H1 (cell line): ENCODE results near the gene NOC2L. TPM values are rescaled to one million over a fixed set of nuclear protein-coding genes. Genes with fewer than 3 reads are reported as not detected.

Experiments used
- CHD1 ChIP-seq: IDR thresholded peaks from 2 replicates; pipeline ENCODE4 v1.6.1; 2012; ENCODE audit warnings: low read depth, low read length, improper control_type of control experiment
- CTCF ChIP-seq, 3 experiments: IDR thresholded peaks; 1 replicate in 2 of 3; 2 replicates in 1 of 3; pipeline versions ENCODE4 v1.5.1 to v1.6.1; 2011; ENCODE audit warnings: low read length in 3 of 3, mild to moderate bottlenecking in 3 of 3, inconsistent platforms in 2 of 3, low read depth in 1 of 3, moderate library complexity in 1 of 3; ENCODE audit not compliant: insufficient read depth in 1 of 3; ENCODE audit errors: control extremely low read depth in 1 of 3
- E2F6 ChIP-seq: IDR thresholded peaks from 2 replicates; pipeline ENCODE4 v1.6.1; 2012; ENCODE audit warnings: inconsistent platforms
- EGR1 ChIP-seq: IDR thresholded peaks from 2 replicates; pipeline ENCODE4 v1.6.1; 2011; ENCODE audit warnings: low read depth, low read length, borderline replicate concordance
- EP300 ChIP-seq, 2 experiments: IDR thresholded peaks; 1 replicate in 1 of 2; 2 replicates in 1 of 2; pipeline ENCODE4 v1.6.1; 2011 to 2012; ENCODE audit warnings: low read depth in 2 of 2, low read length in 2 of 2, mild to moderate bottlenecking in 2 of 2, borderline replicate concordance in 1 of 2, inconsistent platforms in 1 of 2, moderate library complexity in 1 of 2
- FOSL1 ChIP-seq: IDR thresholded peaks from 2 replicates; pipeline ENCODE4 v1.6.1; 2011; ENCODE audit warnings: mild to moderate bottlenecking, low read depth, low read length, moderate library complexity; ENCODE audit not compliant: insufficient read depth
- GABPA ChIP-seq: IDR thresholded peaks from 2 replicates; pipeline ENCODE4 v1.6.1; 2011; ENCODE audit warnings: mild to moderate bottlenecking, low read length, moderate library complexity, borderline replicate concordance; ENCODE audit not compliant: insufficient read depth
- GTF2F1 ChIP-seq: IDR thresholded peaks from 2 replicates; pipeline ENCODE4 v1.6.1; 2012; ENCODE audit warnings: low read depth, low read length, improper control_type of control experiment, borderline replicate concordance
- HDAC2 ChIP-seq, 2 experiments: fragments of 300-600 bp in 1 of 2; sonication (generic) in 1 of 2; IDR thresholded peaks; 2 replicates each; pipeline ENCODE4 v1.6.1; 2011 to 2012; ENCODE audit warnings: low read depth in 2 of 2, low read length in 2 of 2, mild to moderate bottlenecking in 2 of 2, moderate library complexity in 2 of 2, borderline replicate concordance in 1 of 2, inconsistent platforms in 1 of 2
- KDM1A ChIP-seq: fragments of 200-600, 300-600 bp; sonication (generic); IDR thresholded peaks from 2 replicates; pipeline ENCODE4 v1.7.1; 2016; ENCODE audit warnings: mild to moderate bottlenecking, low read length, borderline replicate concordance
- POLR2A ChIP-seq, 2 experiments: IDR thresholded peaks; 1 replicate in 1 of 2; 2 replicates in 1 of 2; pipeline ENCODE4 v1.6.1; 2011; ENCODE audit warnings: low read depth in 2 of 2, low read length in 2 of 2, mild to moderate bottlenecking in 2 of 2; ENCODE audit errors: control extremely low read depth in 1 of 2
- RAD21 ChIP-seq, 2 experiments: IDR thresholded peaks in 1 of 2; conservative IDR thresholded peaks in 1 of 2; 2 replicates each; pipeline ENCODE4 v1.6.1; 2011; ENCODE audit warnings: low read depth in 2 of 2, low read length in 2 of 2, improper control_type of control experiment in 1 of 2, inconsistent platforms in 1 of 2, mild to moderate bottlenecking in 1 of 2, moderate library complexity in 1 of 2
- RFX5 ChIP-seq: IDR thresholded peaks from 2 replicates; pipeline ENCODE4 v1.6.1; 2011; ENCODE audit warnings: low read depth, low read length, improper control_type of control experiment, borderline replicate concordance
- USF2 ChIP-seq: IDR thresholded peaks from 2 replicates; pipeline ENCODE4 v1.6.1; 2011; ENCODE audit warnings: low read length, improper control_type of control experiment
- YY1 ChIP-seq: IDR thresholded peaks from 2 replicates; pipeline ENCODE4 v1.6.1; 2011; ENCODE audit warnings: low read depth, mild to moderate bottlenecking, low read length
- polyA plus RNA-seq, 7 experiments: library from polyadenylated mRNA; depleted of rRNA in 3 of 7; stranded (reverse) in 5 of 7; unstranded in 2 of 7; fragments of >200 nt in 5 of 7; fragments of 200-250 nt in 2 of 7; gene quantifications; 1 replicate in 5 of 7; 2 replicates in 1 of 7; 4 replicates in 1 of 7; pipeline versions ENCODE4 v1.2.1 to v1.2.3, GENCODE V29; 2011 to 2013; ENCODE audit warnings: missing spikeins in 2 of 7, mixed read lengths in 2 of 7
- total RNA-seq: library from RNA; stranded (reverse); fragmentation: NEBNext Ultra II Directional; extraction: Animal tissue kit (Norgen Biotek cat#: 25700); gene quantifications from 2 replicates; pipeline ENCODE4 v1.2.1, GENCODE V29; 2021

NOC2L gene
- total and polyA plus RNA-seq, 2 of the 8 experiments (the other 6 are each of a cell fraction or from before 2014, with no cell fraction given), result 74.7 to 130 TPM

GRCh38 chr1:904310-904950, 54.6 kb downstream of the NOC2L start (continued):
- TF ChIP-seq USF2 (no peak), E2F6 (peak; percentile 85), YY1 (peak; percentile 71; the same call in 1 of the 2 replicates), POLR2A (IDR thresholded peaks at IDR 0.05; ENCODE audit: control extremely low read depth in 1 of 2, low read depth in 2 of 2, low read length in 2 of 2) (peak in 1 of 2 experiments; percentile 58; a peak in 1 of 3 replicates), CTCF (IDR thresholded peaks at IDR 0.05; ENCODE audit: control extremely low read depth in 1 of 3, insufficient read depth in 1 of 3, low read depth in 1 of 3, low read length in 3 of 3) (peak; percentile 77 to 90 (median 82)), HDAC2 (IDR thresholded peaks at IDR 0.05; ENCODE audit: borderline replicate concordance in 1 of 2, low read depth in 2 of 2, low read length in 2 of 2) (no peak), EP300 (IDR thresholded peaks at IDR 0.05; ENCODE audit: borderline replicate concordance in 1 of 2, low read depth in 2 of 2, low read length in 2 of 2) (peak in 1 of 2 experiments; percentile 57; a peak in 1 of 3 replicates), GTF2F1 (0 out of 2 replicates have a peak, but pooled peaks have one; percentile 49), FOSL1 (peak; percentile 79), RFX5 (no peak), GABPA (0 out of 2 replicates have a peak, but pooled peaks have one; percentile 54), RAD21 (IDR thresholded peaks at IDR 0.05 in 1 of 2, conservative IDR thresholded peaks at IDR 0.05 in 1 of 2; ENCODE audit: low read depth in 2 of 2, low read length in 2 of 2) (peak; percentile 70 to 85), CHD1 (no peak), KDM1A (peak; percentile 53; the same call in 1 of the 2 replicates), EGR1 (peak; percentile 99)
